ENCODE data around the gene NBEA. TPM values are rescaled to one million over a fixed set of nuclear protein-coding genes. Genes with fewer than 3 reads are reported as not detected.
A peak's percentile ranks its signal among the peaks of the same experiment; 100 is the strongest.

NBEA gene
- total RNA-seq, 2 donors from 2014 or later = 7.7 to 10.2 TPM

DNA sequence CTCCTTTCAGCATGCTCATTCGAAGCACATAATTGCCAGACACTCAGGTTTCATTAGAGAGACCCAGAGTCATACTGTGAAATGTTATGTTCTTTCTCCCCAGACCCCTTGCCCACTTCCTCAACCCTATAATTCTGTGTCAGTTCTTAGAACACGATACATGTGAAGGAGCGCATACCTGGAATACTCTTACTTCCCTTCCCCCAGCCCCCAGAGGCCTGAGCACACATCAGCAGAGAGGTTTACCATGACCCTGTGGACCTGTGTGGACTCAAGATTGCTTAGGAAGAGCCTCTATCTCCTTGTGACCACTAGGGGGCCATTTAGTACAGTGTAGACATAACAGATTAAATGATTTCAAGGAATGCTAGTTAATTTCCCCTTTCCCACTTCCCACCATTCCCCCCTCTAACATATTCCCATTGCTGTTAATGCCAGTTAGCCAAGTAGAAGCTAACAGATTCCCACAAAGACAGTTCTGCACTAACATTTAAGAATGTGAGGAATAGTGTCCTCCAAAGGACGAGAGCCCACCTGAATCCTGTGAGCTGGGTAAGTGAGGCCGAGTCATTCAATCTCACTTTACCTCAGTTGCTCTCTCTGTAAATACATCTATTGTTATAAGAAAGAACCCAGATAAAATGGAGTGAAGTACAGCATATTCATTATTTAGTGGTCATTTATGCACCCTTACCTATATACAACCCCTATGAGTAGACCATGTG lies 688.6 kb downstream of the NBEA start:
- no peak for DNase-seq (ENCODE audit: low spot score)
- TF ChIP-seq, protein P1, sequence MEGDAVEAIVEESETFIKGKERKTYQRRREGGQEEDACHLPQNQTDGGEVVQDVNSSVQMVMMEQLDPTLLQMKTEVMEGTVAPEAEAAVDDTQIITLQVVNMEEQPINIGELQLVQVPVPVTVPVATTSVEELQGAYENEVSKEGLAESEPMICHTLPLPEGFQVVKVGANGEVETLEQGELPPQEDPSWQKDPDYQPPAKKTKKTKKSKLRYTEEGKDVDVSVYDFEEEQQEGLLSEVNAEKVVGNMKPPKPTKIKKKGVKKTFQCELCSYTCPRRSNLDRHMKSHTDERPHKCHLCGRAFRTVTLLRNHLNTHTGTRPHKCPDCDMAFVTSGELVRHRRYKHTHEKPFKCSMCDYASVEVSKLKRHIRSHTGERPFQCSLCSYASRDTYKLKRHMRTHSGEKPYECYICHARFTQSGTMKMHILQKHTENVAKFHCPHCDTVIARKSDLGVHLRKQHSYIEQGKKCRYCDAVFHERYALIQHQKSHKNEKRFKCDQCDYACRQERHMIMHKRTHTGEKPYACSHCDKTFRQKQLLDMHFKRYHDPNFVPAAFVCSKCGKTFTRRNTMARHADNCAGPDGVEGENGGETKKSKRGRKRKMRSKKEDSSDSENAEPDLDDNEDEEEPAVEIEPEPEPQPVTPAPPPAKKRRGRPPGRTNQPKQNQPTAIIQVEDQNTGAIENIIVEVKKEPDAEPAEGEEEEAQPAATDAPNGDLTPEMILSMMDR (IDR thresholded peaks at IDR 0.05) = peak; percentile 65
- no peak for ATAC-seq (ENCODE audit: insufficient number of reproducible peaks, low FRiP score, low read depth)
- Histone ChIP-seq H3K4me1 (ENCODE audit: control insufficient read depth in 1 of 2, low read depth in 2 of 2) (no peaks in the 10 kb centered on the region), H3K4me3 (no peak overlapping the region), H3K36me3 (no peaks in the 10 kb centered on the region), H3K27ac (no peak overlapping the region), H3K9me3 (no peaks in the 10 kb centered on the region), H3K27me3 (replicated peaks; ENCODE audit: insufficient read depth) (no peaks in the 10 kb centered on the region)

DNA sequence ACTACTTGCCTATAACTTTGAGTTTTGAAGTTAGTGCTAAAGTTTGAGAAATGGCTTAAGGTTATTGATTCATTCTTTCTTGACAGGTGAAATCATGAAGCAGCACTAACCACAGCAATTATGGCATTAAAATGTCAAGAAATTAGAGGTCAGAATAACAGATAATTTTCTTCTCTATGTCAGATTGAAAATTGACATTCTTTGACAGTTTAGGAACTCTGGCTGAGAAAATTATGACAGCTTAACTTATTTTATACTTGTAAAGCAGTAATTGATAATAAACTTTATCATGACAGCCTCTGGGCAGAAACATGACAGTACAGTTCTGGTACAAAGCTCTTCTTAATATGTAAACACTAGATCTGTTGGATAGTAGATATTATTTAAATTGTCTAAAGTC lies 689.6 kb downstream of the NBEA start:
- DNase-seq (ENCODE audit: low spot score) = no peak
- no peaks in the 10 kb centered on the region for H3K36me3 ChIP-seq
- no peak overlapping the region for H3K27ac ChIP-seq
- TF ChIP-seq, protein P1 (IDR thresholded peaks at IDR 0.05) = no peak
- ATAC-seq (ENCODE audit: insufficient number of reproducible peaks, low FRiP score, low read depth) = no peak
- no peaks in the 10 kb centered on the region for H3K27me3 ChIP-seq (replicated peaks; ENCODE audit: insufficient read depth)
- H3K9me3 ChIP-seq = no peaks in the 10 kb centered on the region
- no peaks in the 10 kb centered on the region for H3K4me1 ChIP-seq (ENCODE audit: control insufficient read depth in 1 of 2, low read depth in 2 of 2)
- H3K4me3 ChIP-seq = no peak overlapping the region

- Histone ChIP-seq H3K4me3 (no peak overlapping the region), H3K4me1 (ENCODE audit: control insufficient read depth in 1 of 2, low read depth in 2 of 2) (no peaks in the 10 kb centered on the region), H3K27ac (no peak overlapping the region), H3K27me3 (replicated peaks; ENCODE audit: insufficient read depth) (no peaks in the 10 kb centered on the region), H3K9me3 (no peaks in the 10 kb centered on the region), H3K36me3 (no peaks in the 10 kb centered on the region)
- no peak for ATAC-seq (ENCODE audit: insufficient number of reproducible peaks, low FRiP score, low read depth)
- TF ChIP-seq, protein P1 (IDR thresholded peaks at IDR 0.05) = no peak
- DNase-seq (ENCODE audit: low spot score) = no peak
Observed at GRCh38 chr13:35643625-35644024, 701.6 kb downstream of the NBEA start.

DNA sequence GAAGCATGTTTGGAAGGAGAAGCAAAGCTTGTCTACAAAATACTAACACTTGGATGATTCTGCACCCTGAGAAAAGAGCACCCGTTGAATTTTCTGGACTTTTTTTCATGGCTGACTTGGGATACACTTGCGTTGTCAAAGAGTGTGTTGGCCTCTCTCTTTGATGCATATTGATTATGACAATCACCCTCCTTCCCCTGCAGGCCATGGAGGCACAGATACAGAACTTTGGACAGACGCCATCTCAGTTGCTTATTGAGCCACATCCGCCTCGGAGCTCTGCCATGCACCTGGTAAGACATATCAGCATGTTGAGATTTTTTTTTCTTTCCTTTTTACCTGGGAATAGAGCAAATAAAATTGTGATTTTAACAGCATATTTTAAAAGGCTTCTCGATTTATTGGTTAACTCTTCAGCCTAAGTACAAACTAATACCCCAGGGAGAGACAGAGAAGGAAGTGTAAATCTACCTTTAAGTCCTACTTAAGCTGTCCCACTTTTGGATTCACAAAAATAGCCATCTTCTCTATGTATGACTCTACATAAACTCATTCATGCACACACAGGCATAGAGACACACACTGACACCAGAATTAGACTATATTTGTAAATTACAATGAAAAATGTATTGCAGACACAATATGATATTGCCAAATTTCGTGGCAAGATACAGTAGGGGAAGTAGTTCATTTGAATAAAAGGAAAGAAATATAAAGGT lies 704.1 kb downstream of the NBEA start:
- Histone ChIP-seq H3K36me3 (no peaks in the 10 kb centered on the region), H3K9me3 (no peaks in the 10 kb centered on the region), H3K27ac (no peak overlapping the region), H3K27me3 (replicated peaks; ENCODE audit: insufficient read depth) (no peaks in the 10 kb centered on the region), H3K4me1 (ENCODE audit: control insufficient read depth in 1 of 2, low read depth in 2 of 2) (no peaks in the 10 kb centered on the region), H3K4me3 (no peak overlapping the region)
- TF ChIP-seq, protein P1 (IDR thresholded peaks at IDR 0.05) = no peak
- DNase-seq (ENCODE audit: low spot score) (no peak), ATAC-seq (ENCODE audit: insufficient number of reproducible peaks, low FRiP score, low read depth) (no peak)

GRCh38 chr13:35648201-35648600 lies 706.1 kb downstream of the NBEA start:
- Histone ChIP-seq H3K27ac (no peak overlapping the region), H3K27me3 (replicated peaks; ENCODE audit: insufficient read depth) (no peaks in the 10 kb centered on the region), H3K4me1 (ENCODE audit: control insufficient read depth in 1 of 2, low read depth in 2 of 2) (no peaks in the 10 kb centered on the region), H3K36me3 (no peaks in the 10 kb centered on the region), H3K9me3 (no peaks in the 10 kb centered on the region), H3K4me3 (peak overlapping the region; percentile 35)
- no peak for DNase-seq (ENCODE audit: low spot score)
- no peak for ATAC-seq (ENCODE audit: insufficient number of reproducible peaks, low FRiP score, low read depth)
- TF ChIP-seq, protein P1 (IDR thresholded peaks at IDR 0.05) = no peak

Data from thoracic aorta (tissue), 2 donors.